Stomach (tissue), 4 donors: ENCODE results near the gene HAGHL.

Experiments
- POLR2AphosphoS5 ChIP-seq, 3 donors: sonication (generic); formaldehyde crosslinking; IDR thresholded peaks; one replicate each; pipeline ENCODE4 v1.6.1; 2016; ENCODE audit warnings: antibody characterized with exemption in 3 of 3
- TF ChIP-seq, protein P1 (sequence below), 7 experiments: fragments of 450-650 bp in 4 of 7; fragments of 200-600 bp in 3 of 7; sonication (generic) in 3 of 7; IDR thresholded peaks; one replicate each; pipeline ENCODE4 v1.5.1; 2016 to 2019; ENCODE audit warnings: antibody characterized with exemption in 7 of 7, control low read depth in 2 of 7, mild to moderate bottlenecking in 1 of 7

DNA sequence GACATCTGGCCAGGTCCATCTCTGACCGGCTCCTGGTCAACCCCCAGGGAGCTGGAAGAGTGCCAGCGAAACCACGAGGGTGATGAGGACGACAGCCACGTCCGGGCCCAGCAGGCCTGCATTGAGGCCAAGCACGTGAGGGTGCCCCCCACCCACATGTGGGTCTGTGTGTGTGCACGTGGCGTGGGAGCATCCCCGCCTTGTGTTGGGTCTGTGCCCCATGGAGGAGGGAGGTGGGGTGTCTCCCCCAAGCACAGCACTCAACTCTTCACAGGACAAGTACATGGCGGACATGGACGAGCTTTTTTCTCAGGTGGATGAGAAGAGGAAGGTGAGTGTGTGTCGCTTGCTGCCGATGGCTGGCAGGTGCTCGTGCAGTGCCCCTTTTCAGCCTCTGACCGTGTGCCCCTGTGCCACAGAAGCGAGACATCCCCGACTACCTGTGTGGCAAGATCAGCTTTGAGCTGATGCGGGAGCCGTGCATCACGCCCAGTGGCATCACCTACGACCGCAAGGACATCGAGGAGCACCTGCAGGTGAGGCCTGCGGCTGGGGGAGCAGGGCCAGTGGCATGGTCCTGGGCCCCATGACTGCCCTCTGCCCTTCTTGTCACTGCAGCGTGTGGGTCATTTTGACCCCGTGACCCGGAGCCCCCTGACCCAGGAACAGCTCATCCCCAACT lies 45.0 kb upstream of the HAGHL start:
- TF ChIP-seq, protein P1, sequence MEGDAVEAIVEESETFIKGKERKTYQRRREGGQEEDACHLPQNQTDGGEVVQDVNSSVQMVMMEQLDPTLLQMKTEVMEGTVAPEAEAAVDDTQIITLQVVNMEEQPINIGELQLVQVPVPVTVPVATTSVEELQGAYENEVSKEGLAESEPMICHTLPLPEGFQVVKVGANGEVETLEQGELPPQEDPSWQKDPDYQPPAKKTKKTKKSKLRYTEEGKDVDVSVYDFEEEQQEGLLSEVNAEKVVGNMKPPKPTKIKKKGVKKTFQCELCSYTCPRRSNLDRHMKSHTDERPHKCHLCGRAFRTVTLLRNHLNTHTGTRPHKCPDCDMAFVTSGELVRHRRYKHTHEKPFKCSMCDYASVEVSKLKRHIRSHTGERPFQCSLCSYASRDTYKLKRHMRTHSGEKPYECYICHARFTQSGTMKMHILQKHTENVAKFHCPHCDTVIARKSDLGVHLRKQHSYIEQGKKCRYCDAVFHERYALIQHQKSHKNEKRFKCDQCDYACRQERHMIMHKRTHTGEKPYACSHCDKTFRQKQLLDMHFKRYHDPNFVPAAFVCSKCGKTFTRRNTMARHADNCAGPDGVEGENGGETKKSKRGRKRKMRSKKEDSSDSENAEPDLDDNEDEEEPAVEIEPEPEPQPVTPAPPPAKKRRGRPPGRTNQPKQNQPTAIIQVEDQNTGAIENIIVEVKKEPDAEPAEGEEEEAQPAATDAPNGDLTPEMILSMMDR (IDR thresholded peaks at IDR 0.05): no peak
- TF ChIP-seq POLR2AphosphoS5 (IDR thresholded peaks at IDR 0.05): no peak
